Esophagus (tissue), 2 donors: Measurements from ENCODE around the gene CCDC107. TPM values are rescaled to one million over a fixed set of nuclear protein-coding genes. Genes with fewer than 3 reads are reported as not detected.
"Not testable (repeated sequence)": the region's sequence is repeated elsewhere in the genome, so short reads cannot be mapped to it uniquely, and the experiment has no call there.

ENCODE experiments used
- H3K27ac ChIP-seq, 2 donors: one replicate each; pipeline ENCODE4 v1.5.1; 2013; ENCODE audit warnings: low read depth in 2 of 2, mild to moderate bottlenecking in 2 of 2, inconsistent platforms in 1 of 2, low read length in 1 of 2, moderate library complexity in 1 of 2
- H3K27me3 ChIP-seq, 2 donors: one replicate each; pipeline ENCODE4 v1.6.1; 2013; ENCODE audit warnings: low read length in 2 of 2, control low read depth in 1 of 2, mild to moderate bottlenecking in 1 of 2; ENCODE audit not compliant: insufficient read depth in 2 of 2, control insufficient read depth in 1 of 2
- H3K36me3 ChIP-seq, 2 donors: one replicate each; pipeline ENCODE4 v1.6.1; 2013; ENCODE audit warnings: low read length in 1 of 2; ENCODE audit not compliant: control insufficient read depth in 2 of 2, insufficient read depth in 2 of 2
- H3K4me1 ChIP-seq, 2 donors: one replicate each; pipeline ENCODE4 v1.6.1; 2013; ENCODE audit warnings: low read length in 1 of 2; ENCODE audit not compliant: control insufficient read depth in 2 of 2, insufficient read depth in 2 of 2
- H3K4me3 ChIP-seq, 2 donors: one replicate each; pipeline ENCODE4 v1.5.1; 2013; ENCODE audit warnings: low read length in 2 of 2, mild to moderate bottlenecking in 2 of 2, low read depth in 1 of 2, moderate library complexity in 1 of 2
- H3K9me3 ChIP-seq, 2 donors: one replicate each; pipeline ENCODE4 v1.6.1; 2013; ENCODE audit warnings: mild to moderate bottlenecking in 2 of 2, low read depth in 1 of 2, low read length in 1 of 2, moderate library complexity in 1 of 2; ENCODE audit not compliant: control insufficient read depth in 2 of 2, insufficient read depth in 1 of 2
- WGBS, 2 donors: extraction: QIAGEN DNeasy Blood & Tissue Kit; methylation state at CpG; one replicate each; pipeline ENCODE4 v1.1.7; 2013; 5-methylcytosine and 5-hydroxymethylcytosine counted together
- polyA plus RNA-seq, 2 donors: library from polyadenylated mRNA; stranded (reverse); fragments of 200-250 nt; gene quantifications; one replicate each; pipeline ENCODE4 v1.2.3, GENCODE V29; 2013
- donor health status: healthy with polysubstance abuse.
- donor health status: Bipolar disorder and iron deficiency.

CCDC107 gene, protein sequence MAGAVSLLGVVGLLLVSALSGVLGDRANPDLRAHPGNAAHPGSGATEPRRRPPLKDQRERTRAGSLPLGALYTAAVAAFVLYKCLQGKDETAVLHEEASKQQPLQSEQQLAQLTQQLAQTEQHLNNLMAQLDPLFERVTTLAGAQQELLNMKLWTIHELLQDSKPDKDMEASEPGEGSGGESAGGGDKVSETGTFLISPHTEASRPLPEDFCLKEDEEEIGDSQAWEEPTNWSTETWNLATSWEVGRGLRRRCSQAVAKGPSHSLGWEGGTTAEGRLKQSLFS
- polyA plus RNA-seq = 10 to 100 TPM; 17.3 to 21.1 TPM

DNA sequence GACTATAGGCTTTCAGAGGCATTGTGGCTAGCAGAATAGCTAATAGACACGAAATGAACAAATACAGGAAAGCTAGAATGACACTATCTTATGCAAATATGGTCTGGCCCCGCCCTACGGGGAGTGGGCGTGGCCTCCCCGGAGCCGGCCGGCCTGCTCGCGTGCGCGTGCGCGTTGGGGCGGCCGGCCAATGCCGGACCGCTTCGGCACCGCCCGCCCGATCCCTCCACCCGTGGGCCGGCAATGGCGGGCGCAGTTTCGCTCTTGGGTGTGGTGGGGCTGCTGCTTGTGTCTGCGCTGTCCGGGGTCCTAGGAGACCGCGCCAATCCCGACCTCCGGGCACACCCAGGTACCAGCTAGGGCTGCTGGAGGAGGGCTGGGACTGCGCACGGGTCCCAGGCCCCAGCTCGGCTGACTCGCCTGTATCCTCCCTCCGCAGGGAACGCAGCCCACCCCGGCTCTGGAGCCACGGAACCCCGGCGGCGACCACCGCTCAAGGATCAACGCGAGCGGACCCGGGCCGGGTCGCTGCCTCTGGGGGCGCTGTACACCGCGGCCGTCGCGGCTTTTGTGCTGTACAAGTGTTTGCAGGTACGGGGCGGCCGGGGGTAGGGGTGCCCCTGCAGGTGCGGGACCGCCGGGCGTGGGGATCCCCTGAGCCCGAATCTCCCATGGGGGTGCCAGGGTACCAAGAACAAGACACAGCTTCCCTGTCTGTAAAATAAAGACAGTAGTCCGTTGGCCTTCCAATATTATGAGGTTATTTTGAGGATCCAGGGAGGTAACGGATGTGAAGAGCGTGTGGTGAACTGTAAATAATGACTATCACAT is at the start of gene CCDC107:
CCDC107 (plus strand) TSS at position 156 of the 831 bp plus-strand sequence; CDS start at position 244, 88 bp downstream.
- WGBS, 2 donors = 0% methylated on average over 58 to 67 of the region's 67 CpGs
- Histone ChIP-seq H3K27me3 (no peaks in the 10 kb centered on the region), H3K36me3 (peaks cover 5 to 6% of the 10 kb centered on the region in 2 donors), H3K27ac (peak within 1 kb of the TSS; percentile 93 to 97), H3K4me1 (peaks cover 0 to 6% of the 10 kb centered on the region in 2 donors), H3K4me3 (peak within 1 kb of the TSS; percentile 79 to 92), H3K9me3 (no peaks in the 10 kb centered on the region)

DNA sequence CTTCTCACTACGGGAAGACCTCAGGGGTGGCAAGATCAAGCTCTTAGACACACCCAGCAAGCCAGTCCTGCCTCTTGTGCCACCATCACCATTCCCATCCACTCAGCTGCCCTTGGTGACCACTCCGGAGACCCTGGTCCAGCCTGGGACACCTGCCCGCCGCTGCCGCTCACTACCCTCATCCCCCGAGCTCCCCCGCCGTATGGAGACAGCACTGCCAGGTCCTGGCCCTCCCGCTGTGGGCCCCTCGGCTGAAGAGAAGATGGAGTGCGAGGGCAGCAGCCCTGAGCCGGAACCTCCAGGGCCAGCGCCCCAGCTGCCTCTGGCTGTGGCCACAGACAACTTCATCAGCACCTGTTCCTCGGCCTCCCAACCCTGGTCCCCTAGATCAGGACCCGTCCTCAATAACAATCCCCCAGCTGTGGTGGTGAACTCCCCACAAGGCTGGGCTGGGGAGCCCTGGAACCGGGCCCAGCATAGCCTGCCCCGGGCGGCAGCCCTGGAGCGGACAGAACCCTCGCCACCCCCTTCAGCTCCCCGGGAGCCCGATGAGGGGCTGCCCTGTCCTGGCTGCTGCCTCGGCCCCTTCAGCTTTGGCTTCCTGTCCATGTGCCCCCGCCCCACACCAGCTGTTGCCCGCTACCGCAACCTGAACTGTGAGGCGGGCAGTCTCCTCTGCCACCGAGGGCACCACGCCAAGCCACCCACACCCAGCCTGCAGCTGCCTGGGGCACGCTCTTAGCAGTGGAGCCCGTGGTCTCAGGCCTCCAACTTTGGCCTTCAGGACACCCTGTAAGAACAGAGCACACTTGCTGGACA is 48.9 kb upstream of the CCDC107 start:
- 85 to 89% methylated on average over 31 of the region's 31 CpGs for WGBS, 2 donors
- Histone ChIP-seq H3K36me3 (peaks cover 0 to 21% of the 10 kb centered on the region in 2 donors), H3K27me3 (no peaks in the 10 kb centered on the region), H3K4me1 (peaks cover 0 to 6% of the 10 kb centered on the region in 2 donors), H3K27ac (no peak overlapping the region), H3K4me3 (no peak overlapping the region), H3K9me3 (no peaks in the 10 kb centered on the region)

DNA sequence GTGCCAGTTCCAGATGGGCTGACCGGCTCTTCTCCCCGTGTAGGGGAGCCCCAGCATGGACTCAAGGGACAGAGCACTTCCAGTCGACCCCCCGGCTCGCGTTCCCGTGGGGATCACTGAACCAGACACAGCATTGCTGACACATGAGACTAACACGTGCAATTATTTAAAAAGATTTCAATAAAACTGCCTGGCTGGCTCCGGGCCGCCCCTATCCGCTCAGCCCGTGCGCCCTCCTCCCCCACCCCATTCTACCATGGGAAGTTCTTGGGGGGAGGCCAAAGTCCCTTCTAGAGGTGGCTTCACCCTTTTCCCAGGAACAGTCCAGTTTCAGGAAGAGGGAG is 48.3 kb upstream of the CCDC107 start:
- H3K4me1 ChIP-seq = peaks cover 0 to 6% of the 10 kb centered on the region in 2 donors
- no peak overlapping the region for H3K4me3 ChIP-seq
- no peaks in the 10 kb centered on the region for H3K27me3 ChIP-seq
- H3K36me3 ChIP-seq = peaks cover 0 to 21% of the 10 kb centered on the region in 2 donors
- WGBS, 2 donors = 82 to 83% methylated on average over 13 of the region's 13 CpGs
- no peaks in the 10 kb centered on the region for H3K9me3 ChIP-seq
- H3K27ac ChIP-seq = no peak overlapping the region

DNA sequence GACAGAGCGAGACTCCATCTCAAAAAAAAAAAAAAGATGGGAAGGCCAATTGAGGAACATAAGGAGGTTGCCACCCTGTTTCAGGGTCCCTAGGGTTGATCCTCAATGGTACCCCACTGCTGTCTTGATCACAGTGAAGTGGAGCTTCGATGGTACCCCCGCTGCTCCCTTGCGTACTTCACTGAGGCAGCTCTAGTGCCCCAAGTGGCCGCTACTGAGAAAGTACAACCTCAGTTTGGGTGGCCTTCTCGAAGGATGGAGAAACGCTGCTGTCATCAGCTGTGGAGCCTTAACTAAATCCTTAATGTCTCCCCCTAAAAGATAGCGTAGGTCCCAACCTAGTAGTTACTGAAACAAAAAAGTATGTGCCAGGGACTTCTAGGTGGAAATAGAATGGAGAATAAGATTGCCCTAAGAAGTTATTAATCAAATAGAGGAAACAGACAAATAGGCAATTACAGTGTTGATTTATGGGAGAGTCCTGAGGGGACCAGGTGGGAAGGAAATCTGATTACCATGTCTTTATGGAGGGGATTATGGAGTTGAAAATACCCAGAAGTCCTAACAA is 46.8 kb upstream of the CCDC107 start:
- H3K4me3 ChIP-seq = no peak overlapping the region
- no peaks in the 10 kb centered on the region for H3K27me3 ChIP-seq
- peaks cover 0 to 21% of the 10 kb centered on the region in 2 donors for H3K36me3 ChIP-seq
- H3K4me1 ChIP-seq = peaks cover 0 to 5% of the 10 kb centered on the region in 2 donors
- H3K27ac ChIP-seq = no peak overlapping the region
- 19 to 20% methylated on average over 8 of the region's 8 CpGs for WGBS, 2 donors
- H3K9me3 ChIP-seq = no peaks in the 10 kb centered on the region

DNA sequence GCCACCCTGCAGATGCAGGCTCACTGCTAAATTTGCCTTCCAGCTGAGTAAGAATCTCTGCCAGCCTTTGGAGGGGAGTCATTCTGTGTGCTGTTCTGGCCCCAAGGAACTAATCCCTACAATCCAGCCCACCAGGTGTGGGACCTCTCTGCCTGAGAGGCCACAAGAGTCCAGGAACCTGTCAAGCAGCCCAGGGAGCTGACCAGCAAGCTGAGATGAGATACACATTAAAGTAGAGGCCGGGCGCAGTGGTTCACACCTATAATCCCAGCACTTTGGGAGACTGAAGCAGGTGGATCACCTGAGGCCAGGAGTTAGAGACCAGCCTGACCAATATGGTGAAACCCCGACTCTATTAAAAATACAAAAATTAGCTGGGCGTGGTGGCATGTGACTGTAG is 46.0 kb upstream of the CCDC107 start:
- H3K27me3 ChIP-seq, H3K4me1 ChIP-seq, H3K4me3 ChIP-seq, H3K27ac ChIP-seq, H3K9me3 ChIP-seq: not testable (repeated sequence)
- peaks cover 0 to 21% of the 10 kb centered on the region in 2 donors for H3K36me3 ChIP-seq
- WGBS, 2 donors = 94% methylated on average over 4 of the region's 4 CpGs

DNA sequence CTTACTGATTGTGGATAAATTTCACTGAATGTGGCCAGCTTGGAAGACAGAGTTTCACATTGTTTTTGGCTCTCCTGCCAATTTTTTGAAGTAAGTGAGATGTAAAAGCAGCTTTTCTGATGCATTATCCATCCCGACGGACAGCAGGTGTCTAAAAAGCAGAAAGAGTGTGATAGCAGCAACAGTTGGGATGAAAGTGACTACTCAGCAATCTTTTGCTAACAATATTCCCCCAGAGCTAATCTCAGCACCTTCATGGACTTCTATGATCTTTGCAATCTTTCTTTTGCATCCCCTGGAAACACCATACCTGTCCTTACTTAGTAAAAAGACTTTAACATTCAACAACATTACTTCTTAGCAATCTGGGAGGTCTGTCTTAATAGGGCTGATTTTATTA is 45.2 kb upstream of the CCDC107 start:
- Histone ChIP-seq H3K36me3 (peaks cover 0 to 17% of the 10 kb centered on the region in 2 donors), H3K9me3 (no peaks in the 10 kb centered on the region), H3K27ac (no peak overlapping the region), H3K4me3 (no peak overlapping the region), H3K27me3 (no peaks in the 10 kb centered on the region), H3K4me1 (peaks cover 0 to 6% of the 10 kb centered on the region in 2 donors)
- WGBS, 2 donors = 94 to 96% methylated on average over 2 of the region's 2 CpGs

DNA sequence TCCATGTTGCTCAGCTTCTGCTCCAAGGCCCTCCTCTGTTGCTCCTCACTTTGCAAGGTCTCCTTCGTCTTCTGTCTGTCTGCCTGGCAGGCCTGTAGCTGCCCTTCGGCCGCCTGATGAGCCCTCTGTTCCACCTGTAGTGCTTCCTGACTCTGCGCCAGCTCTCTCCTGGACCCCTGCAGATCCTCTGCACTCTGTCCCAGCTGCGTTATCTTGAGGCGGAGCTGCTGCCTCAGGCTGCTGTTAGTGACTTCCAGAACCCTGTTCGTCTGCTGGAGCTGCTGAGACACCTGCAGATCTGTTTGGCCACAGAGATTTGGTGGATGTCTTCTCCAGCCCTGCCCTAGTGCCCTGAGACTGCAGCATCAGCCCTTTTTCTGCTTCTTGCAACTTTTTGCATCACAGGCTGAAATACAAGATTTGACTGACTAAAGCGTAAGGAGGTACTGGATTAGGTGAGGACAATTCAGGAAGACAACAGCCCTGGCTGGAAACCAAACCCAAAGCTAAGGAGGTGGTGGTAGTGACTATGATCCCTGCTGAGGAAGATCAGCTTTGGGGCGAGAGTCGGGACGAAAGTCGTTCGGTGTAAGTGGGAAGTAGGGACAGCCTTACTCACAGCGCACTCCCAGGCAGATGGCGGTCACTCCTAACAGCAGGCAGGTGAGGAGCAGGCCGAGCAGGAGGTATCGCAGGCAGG is 42.0 kb upstream of the CCDC107 start:
- Histone ChIP-seq H3K27ac (no peak overlapping the region), H3K36me3 (no peaks in the 10 kb centered on the region), H3K4me1 (peaks cover 0 to 6% of the 10 kb centered on the region in 2 donors), H3K27me3 (no peaks in the 10 kb centered on the region), H3K4me3 (no peak overlapping the region), H3K9me3 (no peaks in the 10 kb centered on the region)
- 86 to 87% methylated on average over 17 of the region's 17 CpGs for WGBS, 2 donors

DNA sequence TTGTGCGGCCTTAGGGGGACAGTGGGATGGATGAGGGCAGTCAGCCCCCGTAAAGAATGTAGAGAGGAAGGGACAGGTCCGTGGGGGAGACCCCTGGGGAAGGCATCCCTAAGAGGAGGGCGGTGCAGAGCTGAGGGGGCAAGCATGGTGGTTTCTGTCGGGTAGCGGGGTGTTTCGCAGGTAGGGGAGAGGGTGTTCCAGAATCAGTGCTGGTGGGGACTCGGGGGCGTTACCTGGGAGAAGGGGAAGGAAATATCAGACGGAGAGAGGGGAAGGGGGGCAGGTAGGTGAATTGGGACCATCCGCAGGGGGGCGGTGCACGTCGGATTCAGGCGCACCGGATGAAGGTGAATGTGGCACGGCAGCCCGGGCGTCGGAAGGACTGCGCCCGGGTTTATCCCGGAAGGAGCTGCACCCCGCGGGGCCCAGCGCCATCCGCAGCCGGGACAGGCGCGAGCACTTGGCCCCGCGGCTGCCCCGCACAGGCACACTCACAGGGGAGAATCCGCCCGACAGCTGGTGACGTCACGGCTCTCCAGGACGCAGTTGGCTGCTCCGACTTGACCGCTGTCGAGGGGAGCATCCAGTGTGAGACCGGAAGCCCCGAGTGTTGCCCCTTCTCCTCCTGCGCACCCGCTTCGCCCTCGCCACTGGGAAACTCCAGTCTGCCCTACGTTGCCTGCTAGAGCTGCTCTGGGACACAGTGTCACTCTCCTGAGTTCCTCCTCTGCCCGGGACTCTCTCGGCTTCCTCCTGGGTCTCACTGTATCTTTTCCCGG is 41.2 kb upstream of the CCDC107 start:
- no peaks in the 10 kb centered on the region for H3K27me3 ChIP-seq
- H3K9me3 ChIP-seq = no peaks in the 10 kb centered on the region
- H3K36me3 ChIP-seq = no peaks in the 10 kb centered on the region
- WGBS, 2 donors = 11 to 15% methylated on average over 27 to 51 of the region's 51 CpGs
- peaks cover 0 to 6% of the 10 kb centered on the region in 2 donors for H3K4me1 ChIP-seq
- H3K4me3 ChIP-seq = peak overlapping the region; percentile 21 to 38
- H3K27ac ChIP-seq = peak overlapping the region in 1 of 2 donors; percentile 51
